Gastroesophageal sphincter (tissue), 4 donors: ENCODE data around the gene PTPRF. TPM values are rescaled to one million over a fixed set of nuclear protein-coding genes. Genes with fewer than 3 reads are reported as not detected.

Experiments
- ATAC-seq: fragments of 150-250 bp; one replicate; pipeline ENCODE4 v1.9.1; 2016; ENCODE audit warnings: mild to moderate bottlenecking, moderate library complexity
- H3K27ac ChIP-seq, 4 donors: fragments of 200-600 bp; sonication (generic) in 3 of 4; 1 replicate in 3 of 4; 2 replicates in 1 of 4; pipeline ENCODE4 v1.5.1; 2016 to 2019
- H3K27me3 ChIP-seq: fragments of 200-600 bp; sonication (generic); one replicate; pipeline ENCODE4 v1.5.1; 2019
- H3K36me3 ChIP-seq, 2 donors: fragments of 200-600 bp; sonication (generic); one replicate each; pipeline ENCODE4 v1.5.1; 2019; ENCODE audit warnings: control low read depth in 1 of 2
- H3K4me1 ChIP-seq, 3 donors: fragments of 200-600 bp; sonication (generic); 1 replicate in 2 of 3; 2 replicates in 1 of 3; pipeline ENCODE4 v1.5.1; 2016 to 2019; ENCODE audit warnings: control low read depth in 2 of 3
- H3K4me3 ChIP-seq, 2 donors: fragments of 200-600 bp; sonication (generic); one replicate each; pipeline ENCODE4 v1.5.1; 2019; ENCODE audit warnings: mild to moderate bottlenecking in 1 of 2, moderate library complexity in 1 of 2
- H3K9me3 ChIP-seq, 3 donors: fragments of 200-600 bp; sonication (generic); one replicate each; pipeline ENCODE4 v1.5.1; 2017 to 2019; ENCODE audit warnings: control low read depth in 2 of 3
- EP300 ChIP-seq: sonication (generic); formaldehyde crosslinking; IDR thresholded peaks from one replicate; pipeline ENCODE4 v1.6.1; 2017; ENCODE audit warnings: antibody characterized with exemption, mild to moderate bottlenecking
- POLR2A ChIP-seq, 2 donors: fragments of 450-650 bp; IDR thresholded peaks; one replicate each; pipeline ENCODE4 v1.6.1; 2017; ENCODE audit warnings: antibody characterized with exemption in 2 of 2, mild to moderate bottlenecking in 2 of 2, moderate library complexity in 1 of 2
- POLR2AphosphoS5 ChIP-seq: sonication (generic); formaldehyde crosslinking; IDR thresholded peaks from one replicate; pipeline ENCODE4 v1.6.1; 2017; ENCODE audit warnings: antibody characterized with exemption
- WGBS, 2 donors: methylation state at CpG; one replicate each; pipeline ENCODE4 v1.1.5; 2018; ENCODE audit warnings: low coverage in 1 of 2; 5-methylcytosine and 5-hydroxymethylcytosine counted together
- total RNA-seq, 4 donors: library from RNA; depleted of rRNA; stranded (reverse); fragments of >200 nt; gene quantifications; one replicate each; pipeline ENCODE4 v1.1.0, GENCODE V29; 2016
- TF ChIP-seq, protein P1 (sequence below), 4 experiments: fragments of 200-600 bp in 2 of 4; fragments of 450-650 bp in 2 of 4; sonication (generic) in 1 of 4; IDR thresholded peaks; one replicate each; pipeline ENCODE4 v1.5.1; 2017 to 2019; ENCODE audit warnings: antibody characterized with exemption in 4 of 4, mild to moderate bottlenecking in 2 of 4, moderate library complexity in 2 of 4

PTPRF gene
- total RNA-seq, 4 donors from 2014 or later: 55.8 to 80.4 (median 60.8) TPM

DNA sequence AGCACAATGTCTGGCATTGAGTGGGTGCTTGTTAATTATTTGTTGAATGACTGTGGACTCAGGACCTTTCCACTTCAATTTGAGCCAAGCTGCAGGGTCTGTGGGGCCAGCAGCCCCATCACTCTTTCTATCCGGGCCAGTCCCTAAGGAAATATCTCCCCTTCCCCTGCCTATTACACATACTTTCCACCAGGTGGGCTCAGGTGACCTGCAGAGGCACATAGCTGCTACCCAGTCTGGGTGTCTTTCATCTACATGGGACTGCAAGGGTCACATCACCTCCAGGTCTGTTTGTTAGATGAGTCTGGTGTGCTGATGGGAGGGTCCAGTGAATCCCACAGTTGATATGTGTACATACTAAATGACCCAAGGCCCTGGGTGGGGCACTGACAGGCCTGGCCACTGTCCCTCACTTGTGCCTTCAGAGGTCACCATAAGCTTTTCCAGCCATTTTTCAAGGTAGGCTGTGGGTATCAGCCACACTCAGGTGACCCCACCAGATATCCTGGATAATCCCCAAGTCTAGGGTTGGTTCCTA, 59.8 kb downstream of the PTPRF start:
- TF ChIP-seq POLR2AphosphoS5: no peak
- no peak for TF ChIP-seq EP300
- 13 to 67% methylated on average over 1 of the region's 1 CpG for WGBS, 2 donors
- no peaks in the 10 kb centered on the region for H3K9me3 ChIP-seq
- no peaks in the 10 kb centered on the region for H3K27me3 ChIP-seq
- no peak overlapping the region for H3K4me3 ChIP-seq
- H3K36me3 ChIP-seq: peaks cover 0 to 87% of the 10 kb centered on the region in 2 donors
- no peak overlapping the region for H3K27ac ChIP-seq
- H3K4me1 ChIP-seq: no peaks in the 10 kb centered on the region
- ATAC-seq: no peak

DNA sequence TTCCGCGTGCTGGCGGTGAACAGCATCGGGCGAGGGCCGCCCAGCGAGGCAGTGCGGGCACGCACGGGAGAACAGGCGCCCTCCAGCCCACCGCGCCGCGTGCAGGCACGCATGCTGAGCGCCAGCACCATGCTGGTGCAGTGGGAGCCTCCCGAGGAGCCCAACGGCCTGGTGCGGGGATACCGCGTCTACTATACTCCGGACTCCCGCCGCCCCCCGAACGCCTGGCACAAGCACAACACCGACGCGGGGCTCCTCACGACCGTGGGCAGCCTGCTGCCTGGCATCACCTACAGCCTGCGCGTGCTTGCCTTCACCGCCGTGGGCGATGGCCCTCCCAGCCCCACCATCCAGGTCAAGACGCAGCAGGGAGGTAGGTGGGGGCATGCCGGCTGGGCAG, 60.5 kb downstream of the PTPRF start:
- H3K9me3 ChIP-seq: no peaks in the 10 kb centered on the region
- no peak for ATAC-seq
- H3K36me3 ChIP-seq: peaks cover 0 to 82% of the 10 kb centered on the region in 2 donors
- no peak overlapping the region for H3K27ac ChIP-seq
- H3K4me3 ChIP-seq: no peak overlapping the region
- no peaks in the 10 kb centered on the region for H3K4me1 ChIP-seq
- WGBS, 2 donors: no CpG with 5 or more reads among the region's 39 CpGs
- H3K27me3 ChIP-seq: no peaks in the 10 kb centered on the region
- TF ChIP-seq, protein P1, sequence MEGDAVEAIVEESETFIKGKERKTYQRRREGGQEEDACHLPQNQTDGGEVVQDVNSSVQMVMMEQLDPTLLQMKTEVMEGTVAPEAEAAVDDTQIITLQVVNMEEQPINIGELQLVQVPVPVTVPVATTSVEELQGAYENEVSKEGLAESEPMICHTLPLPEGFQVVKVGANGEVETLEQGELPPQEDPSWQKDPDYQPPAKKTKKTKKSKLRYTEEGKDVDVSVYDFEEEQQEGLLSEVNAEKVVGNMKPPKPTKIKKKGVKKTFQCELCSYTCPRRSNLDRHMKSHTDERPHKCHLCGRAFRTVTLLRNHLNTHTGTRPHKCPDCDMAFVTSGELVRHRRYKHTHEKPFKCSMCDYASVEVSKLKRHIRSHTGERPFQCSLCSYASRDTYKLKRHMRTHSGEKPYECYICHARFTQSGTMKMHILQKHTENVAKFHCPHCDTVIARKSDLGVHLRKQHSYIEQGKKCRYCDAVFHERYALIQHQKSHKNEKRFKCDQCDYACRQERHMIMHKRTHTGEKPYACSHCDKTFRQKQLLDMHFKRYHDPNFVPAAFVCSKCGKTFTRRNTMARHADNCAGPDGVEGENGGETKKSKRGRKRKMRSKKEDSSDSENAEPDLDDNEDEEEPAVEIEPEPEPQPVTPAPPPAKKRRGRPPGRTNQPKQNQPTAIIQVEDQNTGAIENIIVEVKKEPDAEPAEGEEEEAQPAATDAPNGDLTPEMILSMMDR (IDR thresholded peaks at IDR 0.05): no peak
- no peak for TF ChIP-seq POLR2A (IDR thresholded peaks at IDR 0.05)
- no peak for TF ChIP-seq POLR2AphosphoS5
- TF ChIP-seq EP300: no peak

DNA sequence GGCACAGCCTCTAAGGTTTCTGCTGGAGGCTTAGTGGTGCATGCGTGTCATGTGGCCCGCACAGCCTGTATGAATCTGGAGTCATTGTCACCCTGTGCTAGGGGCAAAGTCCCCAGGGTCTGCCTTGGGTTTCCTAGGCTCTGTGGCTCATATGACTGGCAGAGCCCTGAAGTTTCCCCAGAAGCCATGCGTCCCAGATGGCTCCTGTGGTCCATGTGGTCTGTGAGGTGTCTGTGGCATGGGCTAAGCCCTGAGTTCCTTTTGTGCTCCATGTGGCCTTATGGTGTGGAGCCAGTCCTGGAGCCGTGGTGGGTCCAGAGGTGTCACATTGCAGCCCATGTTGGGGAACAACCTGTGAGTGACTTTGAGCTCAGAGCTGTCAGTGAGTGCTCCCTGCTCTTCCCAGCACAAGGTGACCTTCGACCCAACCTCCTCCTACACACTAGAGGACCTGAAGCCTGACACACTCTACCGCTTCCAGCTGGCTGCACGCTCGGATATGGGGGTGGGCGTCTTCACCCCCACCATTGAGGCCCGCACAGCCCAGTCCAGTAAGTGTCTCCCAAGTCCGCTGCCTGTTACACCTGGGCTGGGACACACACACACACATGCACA, 61.5 kb downstream of the PTPRF start:
- no peak for TF ChIP-seq POLR2AphosphoS5
- TF ChIP-seq EP300: no peak
- TF ChIP-seq, protein P1 (IDR thresholded peaks at IDR 0.05): no peak
- TF ChIP-seq POLR2A (IDR thresholded peaks at IDR 0.05): no peak
- Histone ChIP-seq H3K27ac (no peak overlapping the region), H3K4me3 (no peak overlapping the region), H3K36me3 (peaks cover 0 to 86% of the 10 kb centered on the region in 2 donors), H3K4me1 (no peaks in the 10 kb centered on the region), H3K9me3 (no peaks in the 10 kb centered on the region), H3K27me3 (no peaks in the 10 kb centered on the region)
- WGBS, 2 donors: 90 to 100% methylated on average over 2 to 4 of the region's 11 CpGs
- ATAC-seq: no peak

DNA sequence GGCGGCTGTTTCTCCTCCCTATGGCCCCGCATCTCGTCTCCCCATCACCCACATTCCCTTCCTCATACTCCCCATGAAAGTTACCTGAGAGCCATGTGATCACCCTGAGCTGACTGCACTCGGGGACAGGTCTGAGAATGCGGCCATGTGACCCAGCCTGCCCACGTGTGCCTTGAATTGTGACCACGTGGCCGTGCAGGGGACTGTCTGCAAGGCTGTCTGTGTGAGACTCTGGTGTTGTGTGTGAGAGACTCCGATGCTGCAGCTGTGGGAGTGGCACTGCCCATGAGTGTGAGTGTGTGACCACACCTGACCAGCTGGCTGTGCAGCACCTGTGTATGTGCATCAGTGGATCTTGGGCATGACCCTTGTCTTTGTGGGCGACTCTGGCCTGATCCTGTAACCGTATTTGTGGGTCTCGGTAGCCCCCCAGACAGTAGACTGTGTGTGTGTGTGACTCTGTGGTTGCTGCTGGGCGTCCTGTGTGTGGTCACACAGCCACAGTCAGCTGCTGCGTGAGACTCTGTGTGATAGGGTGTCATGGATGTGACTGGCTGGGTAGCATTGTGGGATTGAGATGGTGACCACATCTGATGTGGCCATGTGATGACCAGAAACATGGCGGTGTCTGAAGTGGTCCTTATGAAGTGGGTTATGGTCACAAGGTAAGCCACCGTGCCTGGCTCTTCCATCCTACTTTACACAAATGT, 62.4 kb downstream of the PTPRF start:
- Histone ChIP-seq H3K27me3 (no peaks in the 10 kb centered on the region), H3K9me3 (no peaks in the 10 kb centered on the region), H3K36me3 (peaks cover 0 to 91% of the 10 kb centered on the region in 2 donors), H3K4me1 (no peaks in the 10 kb centered on the region), H3K27ac (no peak overlapping the region), H3K4me3 (no peak overlapping the region)
- TF ChIP-seq EP300 (no peak), POLR2AphosphoS5 (no peak), POLR2A (IDR thresholded peaks at IDR 0.05) (no peak)
- TF ChIP-seq, protein P1 (IDR thresholded peaks at IDR 0.05): no peak
- ATAC-seq: no peak
- WGBS, 2 donors: 100% methylated on average over 1 of the region's 16 CpGs; no CpG with 5 or more reads in 1 of the 2 donors

DNA sequence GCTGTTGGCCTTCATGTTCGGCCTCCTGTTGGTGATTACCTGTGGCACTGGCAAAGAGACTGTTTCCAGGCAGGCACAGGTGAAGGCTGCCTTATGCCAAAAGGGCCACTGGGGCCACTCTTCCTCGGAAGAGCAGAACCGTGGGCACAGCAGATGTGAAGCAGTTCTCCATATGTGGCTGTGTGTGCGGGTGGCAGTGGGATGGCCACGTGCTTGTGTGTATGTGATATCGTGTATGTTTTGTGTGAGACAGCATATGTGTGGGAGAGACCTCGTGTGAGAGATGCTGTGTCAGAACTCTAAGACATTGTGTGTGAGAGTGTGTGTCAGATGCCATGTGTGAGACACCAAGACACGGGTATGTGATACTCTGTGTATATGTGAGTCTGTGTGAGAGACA, 65.9 kb downstream of the PTPRF start:
- Histone ChIP-seq H3K4me1 (no peaks in the 10 kb centered on the region), H3K9me3 (no peaks in the 10 kb centered on the region), H3K4me3 (no peak overlapping the region), H3K27me3 (no peaks in the 10 kb centered on the region), H3K36me3 (peaks cover 0 to 87% of the 10 kb centered on the region in 2 donors), H3K27ac (no peak overlapping the region)
- no peak for TF ChIP-seq POLR2AphosphoS5
- TF ChIP-seq EP300: no peak
- TF ChIP-seq POLR2A (IDR thresholded peaks at IDR 0.05): no peak
- TF ChIP-seq, protein P1 (IDR thresholded peaks at IDR 0.05): no peak
- WGBS, 2 donors: 80% methylated on average over 2 of the region's 8 CpGs; no CpG with 5 or more reads in 1 of the 2 donors
- ATAC-seq: no peak
